Thoracic aorta (tissue), 2 donors: ENCODE results near the gene TRAPPC2L. TPM values are rescaled to one million over a fixed set of nuclear protein-coding genes. Genes with fewer than 3 reads are reported as not detected.
"Not testable (repeated sequence)": the region's sequence is repeated elsewhere in the genome, so short reads cannot be mapped to it uniquely, and the experiment has no call there.

Experiments
- ATAC-seq: fragments of 150-250 bp; one replicate; pipeline ENCODE4 v1.8.0; 2017; ENCODE audit warnings: low read depth; ENCODE audit not compliant: insufficient number of reproducible peaks, low FRiP score
- DNase-seq: peaks from one replicate; pipeline ENCODE4 v3.0.0-alpha.2; 2020; ENCODE audit warnings: low spot score
- H3K27ac ChIP-seq, 2 donors: fragments of 200-600 bp; sonication (generic); 1 replicate in 1 of 2; 2 replicates in 1 of 2; pipeline ENCODE4 v1.5.1; 2016; ENCODE audit warnings: mild to moderate bottlenecking in 2 of 2, moderate library complexity in 2 of 2
- H3K27me3 ChIP-seq: fragments of 200-600 bp; sonication (generic); replicated peaks from 2 replicates; pipeline ENCODE4 v1.6.0; 2016; ENCODE audit warnings: mild to moderate bottlenecking; ENCODE audit not compliant: insufficient read depth
- H3K36me3 ChIP-seq: fragments of 200-600 bp; sonication (generic); one replicate; pipeline ENCODE4 v1.5.1; 2016
- H3K4me1 ChIP-seq, 2 donors: fragments of 200-600 bp; sonication (generic); 1 replicate in 1 of 2; 2 replicates in 1 of 2; pipeline versions ENCODE4 v1.5.1 to v1.6.0; 2016; ENCODE audit warnings: low read depth in 2 of 2, mild to moderate bottlenecking in 1 of 2; ENCODE audit not compliant: control insufficient read depth in 1 of 2
- H3K4me3 ChIP-seq: fragments of 200-600 bp; sonication (generic); 2 replicates; pipeline ENCODE4 v1.5.1; 2016; ENCODE audit warnings: mild to moderate bottlenecking
- H3K9me3 ChIP-seq: fragments of 200-600 bp; sonication (generic); 2 replicates; pipeline ENCODE4 v1.5.1; 2016
- total RNA-seq, 2 donors: library from RNA; depleted of rRNA; stranded (reverse); fragments of >200 nt; gene quantifications; one replicate each; pipeline versions ENCODE4 v1.1.0 to v1.2.3, GENCODE V29; 2016
- TF ChIP-seq, protein P1 (sequence below): fragments of 200-600 bp; sonication (generic); IDR thresholded peaks from one replicate; pipeline ENCODE4 v1.5.1; 2019; ENCODE audit warnings: antibody characterized with exemption

Gene TRAPPC2L
- total RNA-seq, 2 donors from 2014 or later, result 12.4 to 31.4 TPM

GRCh38 chr16:88892065-88892464 is 35.1 kb downstream of the TRAPPC2L start:
- H3K36me3 ChIP-seq, result no peaks in the 10 kb centered on the region
- no peak overlapping the region for H3K4me3 ChIP-seq
- no peak overlapping the region for H3K27ac ChIP-seq
- no peaks in the 10 kb centered on the region for H3K9me3 ChIP-seq
- TF ChIP-seq, protein P1, sequence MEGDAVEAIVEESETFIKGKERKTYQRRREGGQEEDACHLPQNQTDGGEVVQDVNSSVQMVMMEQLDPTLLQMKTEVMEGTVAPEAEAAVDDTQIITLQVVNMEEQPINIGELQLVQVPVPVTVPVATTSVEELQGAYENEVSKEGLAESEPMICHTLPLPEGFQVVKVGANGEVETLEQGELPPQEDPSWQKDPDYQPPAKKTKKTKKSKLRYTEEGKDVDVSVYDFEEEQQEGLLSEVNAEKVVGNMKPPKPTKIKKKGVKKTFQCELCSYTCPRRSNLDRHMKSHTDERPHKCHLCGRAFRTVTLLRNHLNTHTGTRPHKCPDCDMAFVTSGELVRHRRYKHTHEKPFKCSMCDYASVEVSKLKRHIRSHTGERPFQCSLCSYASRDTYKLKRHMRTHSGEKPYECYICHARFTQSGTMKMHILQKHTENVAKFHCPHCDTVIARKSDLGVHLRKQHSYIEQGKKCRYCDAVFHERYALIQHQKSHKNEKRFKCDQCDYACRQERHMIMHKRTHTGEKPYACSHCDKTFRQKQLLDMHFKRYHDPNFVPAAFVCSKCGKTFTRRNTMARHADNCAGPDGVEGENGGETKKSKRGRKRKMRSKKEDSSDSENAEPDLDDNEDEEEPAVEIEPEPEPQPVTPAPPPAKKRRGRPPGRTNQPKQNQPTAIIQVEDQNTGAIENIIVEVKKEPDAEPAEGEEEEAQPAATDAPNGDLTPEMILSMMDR, result no peak
- no peaks in the 10 kb centered on the region for H3K4me1 ChIP-seq
- no peaks in the 10 kb centered on the region for H3K27me3 ChIP-seq
- ATAC-seq, result no peak
- no peak for DNase-seq

DNA sequence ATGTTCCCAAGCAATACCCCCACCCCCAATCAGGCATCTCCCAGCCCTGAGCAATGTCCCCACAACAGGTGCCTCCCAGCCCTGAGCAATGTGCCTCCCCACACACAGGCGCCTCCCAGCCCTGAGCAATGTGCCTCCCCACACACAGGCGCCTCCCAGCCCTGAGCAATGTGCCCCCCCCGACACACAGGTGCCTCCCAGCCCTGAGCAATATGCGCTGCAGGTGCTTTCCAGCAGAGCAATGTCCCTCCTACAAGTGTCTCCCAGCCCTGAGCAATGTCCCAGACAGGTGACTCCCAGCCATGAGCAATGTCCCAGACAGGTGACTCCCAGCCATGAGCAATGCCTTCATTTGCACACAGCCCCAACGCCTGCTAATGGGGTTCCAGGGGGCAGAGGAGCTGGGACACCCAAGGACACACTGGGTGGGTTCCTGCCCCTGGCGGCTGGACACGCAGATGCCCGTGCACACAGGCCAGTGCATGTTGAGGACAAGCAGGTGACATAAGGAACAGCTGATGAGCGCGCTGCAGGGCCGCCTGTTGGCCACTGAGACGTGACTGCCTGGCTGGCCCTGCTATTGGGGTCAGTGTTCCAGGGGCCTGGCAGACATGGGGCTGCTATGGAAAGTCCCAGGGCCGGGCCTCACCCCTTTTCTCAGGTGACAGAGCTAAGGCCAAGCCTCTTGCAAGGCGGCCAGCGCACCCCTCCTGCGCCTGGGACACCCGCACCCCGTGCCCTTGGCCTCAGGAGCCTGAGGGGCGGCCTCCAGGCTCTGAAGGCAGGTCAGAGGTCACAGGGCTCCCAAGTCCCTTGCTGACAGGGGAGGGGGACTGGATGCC is 36.4 kb downstream of the TRAPPC2L start:
- ATAC-seq, result no peak
- H3K4me3 ChIP-seq, result no peak overlapping the region
- TF ChIP-seq, protein P1, result no peak
- H3K27me3 ChIP-seq, result no peaks in the 10 kb centered on the region
- no peaks in the 10 kb centered on the region for H3K9me3 ChIP-seq
- no peak for DNase-seq
- H3K27ac ChIP-seq, result no peak overlapping the region
- no peaks in the 10 kb centered on the region for H3K4me1 ChIP-seq
- H3K36me3 ChIP-seq, result no peaks in the 10 kb centered on the region

DNA sequence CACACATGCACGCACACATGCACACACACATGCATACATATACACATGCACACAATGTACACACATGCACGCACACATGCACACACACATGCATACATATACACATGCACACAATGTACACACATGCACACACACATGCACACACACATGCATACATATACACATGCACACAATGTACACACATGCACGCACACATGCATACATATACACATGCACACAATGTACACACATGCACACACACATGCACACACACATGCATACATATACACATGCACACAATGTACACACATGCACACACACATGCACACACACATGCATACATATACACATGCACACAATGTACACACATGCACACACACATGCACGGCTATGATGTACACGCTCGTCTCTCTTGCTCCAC is 37.3 kb downstream of the TRAPPC2L start:
- H3K9me3 ChIP-seq, H3K27me3 ChIP-seq, H3K36me3 ChIP-seq, H3K27ac ChIP-seq, H3K4me3 ChIP-seq, ATAC-seq, DNase-seq, H3K4me1 ChIP-seq: not testable (repeated sequence)

GRCh38 chr16:88894681-88895300 is 37.9 kb downstream of the TRAPPC2L start:
- H3K4me3 ChIP-seq, result no peak overlapping the region
- no peaks in the 10 kb centered on the region for H3K36me3 ChIP-seq
- no peaks in the 10 kb centered on the region for H3K27me3 ChIP-seq
- no peaks in the 10 kb centered on the region for H3K9me3 ChIP-seq
- no peaks in the 10 kb centered on the region for H3K4me1 ChIP-seq
- TF ChIP-seq, protein P1, result no peak
- DNase-seq, result no peak
- no peak overlapping the region for H3K27ac ChIP-seq
- no peak for ATAC-seq

DNA sequence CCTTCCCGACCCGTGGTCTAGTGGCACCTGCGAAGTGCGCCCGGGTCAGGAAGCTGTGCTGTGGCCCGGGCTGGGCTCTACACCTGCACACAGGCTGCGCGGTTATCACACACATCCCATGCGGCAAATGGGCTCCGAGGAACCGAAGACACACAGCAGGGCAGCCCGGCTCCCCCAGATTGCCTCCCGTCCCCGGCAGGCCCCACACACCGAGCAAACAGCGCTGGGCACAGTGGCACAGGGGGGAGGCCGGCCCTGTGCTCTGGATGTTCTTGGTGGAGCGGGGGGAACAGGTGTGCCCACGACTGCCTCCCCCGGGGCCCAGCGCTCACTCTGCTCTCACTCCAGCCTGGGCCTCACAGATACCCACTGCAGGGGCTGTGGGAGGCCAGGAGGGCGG is 38.4 kb downstream of the TRAPPC2L start:
- no peak for ATAC-seq
- H3K4me1 ChIP-seq, result no peaks in the 10 kb centered on the region
- no peaks in the 10 kb centered on the region for H3K9me3 ChIP-seq
- no peaks in the 10 kb centered on the region for H3K36me3 ChIP-seq
- no peaks in the 10 kb centered on the region for H3K27me3 ChIP-seq
- TF ChIP-seq, protein P1, result no peak
- no peak overlapping the region for H3K4me3 ChIP-seq
- no peak overlapping the region for H3K27ac ChIP-seq
- no peak for DNase-seq
